B cell (primary cell): ENCODE results near the gene HARBI1. TPM values are rescaled to one million over a fixed set of nuclear protein-coding genes. Genes with fewer than 3 reads are reported as not detected.
A peak's percentile ranks its signal among the peaks of the same experiment; 100 is the strongest.

Source experiments
- ATAC-seq: fragments of 200-7000 bp; cut with Tn5 transposase; one replicate; pipeline ENCODE4 v1.10.0; 2021; ENCODE audit warnings: low read depth, mild to moderate bottlenecking, moderate number of reproducible peaks, moderate library complexity
- CTCF ChIA-PET: fragments of 350-600 bp; sonication (Branson Sonifier 250); formaldehyde crosslinking; loops from one replicate; lab custom pipeline; 2021; ENCODE audit warnings: antibody characterized with exemption, inconsistent platforms; lab: Charles Lee
- POLR2A ChIA-PET: fragments of 350-600 bp; sonication (Branson Sonifier 250); formaldehyde crosslinking; loops from one replicate; lab custom pipeline; 2021; ENCODE audit warnings: antibody characterized with exemption; lab: Charles Lee
- DNase-seq: peaks from one replicate; pipeline ENCODE4 v3.0.0; 2013
- H2AFZ ChIP-seq: 2 replicates; pipeline ENCODE4 v1.6.1; 2012; ENCODE audit warnings: mild to moderate bottlenecking, low read depth, low read length; ENCODE audit not compliant: insufficient read depth, poor library complexity, severe bottlenecking
- H3K27ac ChIP-seq, 2 donors: 1 replicate in 1 of 2; 2 replicates in 1 of 2; pipeline ENCODE4 v1.5.1; 2012 to 2013; ENCODE audit warnings: low read length in 2 of 2, mild to moderate bottlenecking in 2 of 2, moderate library complexity in 1 of 2
- H3K27me3 ChIP-seq, 4 experiments: fragments of 200-600 bp in 1 of 4; sonication (generic) in 1 of 4; replicated peaks in 1 of 4; 1 replicate in 2 of 4; 2 replicates in 2 of 4; pipeline versions ENCODE4 v1.6.1 to v1.7.0; 2013 to 2016; ENCODE audit warnings: low read length in 3 of 4, mild to moderate bottlenecking in 2 of 4, mixed read lengths in 1 of 4, moderate library complexity in 1 of 4; ENCODE audit not compliant: insufficient read depth in 4 of 4, control insufficient read depth in 3 of 4; ENCODE audit errors: control extremely low read depth in 1 of 4
- H3K36me3 ChIP-seq, 2 experiments: replicated peaks in 1 of 2; 1 replicate in 1 of 2; 2 replicates in 1 of 2; pipeline versions ENCODE4 v1.6.1 to v1.7.1; 2013; ENCODE audit warnings: low read length in 1 of 2; ENCODE audit not compliant: insufficient read depth in 2 of 2, control insufficient read depth in 1 of 2; ENCODE audit errors: control extremely low read depth in 1 of 2, extremely low read depth in 1 of 2
- H3K4me1 ChIP-seq, 2 donors: fragments of 200-600 bp in 1 of 2; sonication (generic) in 1 of 2; 1 replicate in 1 of 2; 2 replicates in 1 of 2; pipeline versions ENCODE4 v1.5.1 to v1.6.1; 2013 to 2017; ENCODE audit warnings: low read length in 2 of 2; ENCODE audit not compliant: control insufficient read depth in 2 of 2, insufficient read depth in 2 of 2
- H3K4me2 ChIP-seq: replicated peaks from 2 replicates; pipeline ENCODE3; 2012; ENCODE audit warnings: mild to moderate bottlenecking, low read depth, low read length; ENCODE audit not compliant: poor library complexity, severe bottlenecking
- H3K4me3 ChIP-seq, 5 experiments: fragments of 200-600 bp in 1 of 5; sonication (generic) in 1 of 5; 1 replicate in 3 of 5; 2 replicates in 2 of 5; pipeline versions ENCODE4 v1.5.1 to v1.7.0; 2011 to 2016; ENCODE audit warnings: low read length in 4 of 5, mild to moderate bottlenecking in 4 of 5, low read depth in 2 of 5, control low read depth in 1 of 5, moderate library complexity in 1 of 5; ENCODE audit not compliant: insufficient read depth in 1 of 5; ENCODE audit errors: control extremely low read depth in 1 of 5, extremely low read depth in 1 of 5
- H3K79me2 ChIP-seq: fragments of 200-600 bp; sonication (generic); one replicate; pipeline ENCODE4 v1.6.0; 2016; ENCODE audit warnings: low read length; ENCODE audit not compliant: control insufficient read depth, insufficient read depth
- H3K9ac ChIP-seq: fragments of 200-600 bp; sonication (generic); 2 replicates; pipeline ENCODE4 v1.6.1; 2017; ENCODE audit warnings: mild to moderate bottlenecking, low read length, moderate library complexity
- H3K9me3 ChIP-seq, 3 donors: one replicate each; pipeline versions ENCODE4 v1.6.1 to v1.7.1; 2013; ENCODE audit warnings: low read length in 2 of 3; ENCODE audit not compliant: control insufficient read depth in 2 of 3, insufficient read depth in 1 of 3; ENCODE audit errors: control extremely low read depth in 1 of 3
- H4K20me1 ChIP-seq: 2 replicates; pipeline ENCODE4 v1.6.0; 2012; ENCODE audit warnings: mild to moderate bottlenecking, low read length; ENCODE audit not compliant: insufficient read depth, control insufficient read depth, poor library complexity, severe bottlenecking
- H3K27ac Mint-ChIP-seq: one replicate; pipeline ENCODE4 v1.8.0; 2021; ENCODE audit warnings: mixed read lengths
- H3K27me3 Mint-ChIP-seq: one replicate; pipeline ENCODE4 v1.8.0; 2021; ENCODE audit warnings: mixed read lengths
- H3K4me1 Mint-ChIP-seq: one replicate; pipeline ENCODE4 v1.8.0; 2021; ENCODE audit warnings: mixed read lengths
- H3K4me3 Mint-ChIP-seq: one replicate; pipeline ENCODE4 v1.8.0; 2021; ENCODE audit warnings: mixed read lengths
- H3K9me3 Mint-ChIP-seq: one replicate; pipeline ENCODE4 v1.8.0; 2022; ENCODE audit warnings: mixed read lengths; ENCODE audit not compliant: insufficient read depth
- CTCF ChIP-seq: fragments of 200-600 bp; IDR thresholded peaks from one replicate; pipeline ENCODE4 v1.8.0; 2022; ENCODE audit warnings: antibody characterized with exemption, mild to moderate bottlenecking
- EZH2 ChIP-seq: IDR thresholded peaks from 2 replicates; pipeline ENCODE4 v1.6.1; 2012; ENCODE audit warnings: borderline replicate concordance, low read depth, mild to moderate bottlenecking, moderate library complexity, low read length; ENCODE audit not compliant: insufficient read depth, poor library complexity, severe bottlenecking
- WGBS: methylation state at CpG from one replicate; pipeline ENCODE4 v1.1.5; 2013; ENCODE audit warnings: missing lambda C conversion rate; ENCODE audit not compliant: insufficient coverage; 5-methylcytosine and 5-hydroxymethylcytosine counted together
- intact Hi-C: fragments of 100-400 bp; cut with micrococcal nuclease; formaldehyde crosslinking; loops from one replicate; pipeline ENCODE4 v1.10.0; 2022
- polyA plus RNA-seq: library from polyadenylated mRNA; depleted of rRNA; stranded (reverse); fragments of >200 nt; gene quantifications from 2 replicates; pipeline ENCODE4 v1.2.3, GENCODE V29; 2012
- total RNA-seq, 2 donors: library from RNA; stranded (reverse); fragments of 120-200 nt in 1 of 2; gene quantifications; 1 replicate in 1 of 2; 2 replicates in 1 of 2; pipeline versions ENCODE4 v1.2.3 to v1.2.4, GENCODE V29; 2013 to 2022

HARBI1 gene
- total and polyA plus RNA-seq, 2 donors (not counting 1 experiment from before 2014, with no cell fraction given), result 7.7 to 8.0 TPM

DNA sequence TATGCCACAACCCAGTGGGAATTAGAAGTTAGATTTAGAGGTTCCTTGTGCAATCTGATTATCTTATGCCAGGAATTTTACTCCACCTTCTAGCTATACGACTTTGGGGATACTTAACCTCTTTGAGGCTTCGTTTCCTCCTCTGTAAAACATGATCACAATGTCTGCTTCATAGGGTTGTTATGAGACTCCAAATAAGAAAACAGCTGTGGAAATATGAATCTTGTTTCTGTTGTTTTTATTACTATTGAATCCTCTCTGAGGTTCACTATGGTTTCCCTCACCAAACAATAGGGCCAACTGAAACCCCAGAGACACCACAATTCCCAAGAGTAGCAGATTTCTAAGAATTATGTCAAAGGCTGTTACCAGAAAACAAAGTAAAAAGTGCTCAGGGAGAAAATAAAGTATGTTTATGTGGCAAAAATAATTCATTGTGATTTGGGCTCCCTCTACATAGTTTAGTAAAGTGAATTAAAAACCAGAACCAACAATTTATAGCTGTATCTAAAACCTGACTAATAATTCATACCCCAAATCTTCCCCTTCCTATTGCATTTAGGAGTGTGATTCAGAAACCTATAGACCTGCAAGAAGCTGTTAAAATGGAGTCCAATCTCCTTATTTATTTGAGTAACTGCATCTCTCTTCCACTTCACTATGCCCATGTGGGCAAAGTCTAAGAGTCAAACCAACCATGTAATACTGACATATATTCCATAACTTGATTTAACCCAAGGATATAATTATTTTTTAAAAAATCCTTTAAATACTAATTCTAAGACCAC, 61.6 kb downstream of the HARBI1 start:
- Mint-ChIP-seq H3K4me3 (no peak overlapping the region), H3K27me3 (no peaks in the 10 kb centered on the region), H3K4me1 (peaks cover 47% of the 10 kb centered on the region), H3K27ac (no peak overlapping the region), H3K9me3 (no peaks in the 10 kb centered on the region)
- DNase-seq, result no peak
- H4K20me1 ChIP-seq, result peaks cover 25% of the 10 kb centered on the region
- intact Hi-C loops, result no loop called here
- no CpG with 5 or more reads among the region's 2 CpGs for WGBS
- no peak for TF ChIP-seq EZH2
- TF ChIP-seq CTCF, result no peak
- peaks cover 10 to 24% of the 10 kb centered on the region in 2 donors for H3K4me1 ChIP-seq
- H3K36me3 ChIP-seq, result peaks cover 0 to 4% of the 10 kb centered on the region in 2 experiments
- H3K27me3 ChIP-seq, result no peaks in the 10 kb centered on the region
- ChIA-PET CTCF (interaction anchor here (1.1 to 2.0 kb wide), 2 partner anchors 17 to 26 kb away, joined by 4 to 6 read pairs; no protein-coding TSS in a partner anchor), POLR2A (no interaction called here)
- H3K4me2 ChIP-seq, result no peak overlapping the region
- no peaks in the 10 kb centered on the region for H3K9me3 ChIP-seq
- no peak overlapping the region for H3K9ac ChIP-seq
- no peak overlapping the region for H3K4me3 ChIP-seq
- H3K27ac ChIP-seq, result no peak overlapping the region
- no peak overlapping the region for H2AFZ ChIP-seq
- ATAC-seq, result peak; percentile 49
- peaks cover 86% of the 10 kb centered on the region for H3K79me2 ChIP-seq
